GM23248 (cell line): Measurements from ENCODE around the gene CELSR1.

ENCODE experiments used
- EZH2 ChIP-seq: fragments of 200-600 bp; sonication (generic); IDR thresholded peaks from 2 replicates; pipeline ENCODE4 v1.6.1; 2018; ENCODE audit warnings: antibody characterized with exemption, mild to moderate bottlenecking; ENCODE audit not compliant: insufficient read depth, poor library complexity, severe bottlenecking
- EZH2phosphoT487 ChIP-seq: fragments of 200-600 bp; sonication (generic); IDR thresholded peaks from 2 replicates; pipeline ENCODE4 v1.6.1; 2018; ENCODE audit warnings: antibody characterized with exemption, moderate library complexity, mild to moderate bottlenecking, low read depth; ENCODE audit not compliant: insufficient read depth

GRCh38 chr22:46537946-46538813, 760 bp upstream of the CELSR1 start:
- TF ChIP-seq EZH2phosphoT487 = no peak
- TF ChIP-seq EZH2 = no peak
